ENCODE results near the gene DNAJB2. TPM values are rescaled to one million over a fixed set of nuclear protein-coding genes. Genes with fewer than 3 reads are reported as not detected.

The DNAJB2 gene
- total RNA-seq, 1 experiment from 2014 or later: 21.5 TPM

Other genes starting within 250 kb of the DNAJB2 start
- gene CFAP65, start 237.8 kb upstream of the DNAJB2 start, total RNA-seq (2014; rRNA removed): under 0.01 TPM in 1 of 2 replicates, not detected in the other
- gene IHH, start 218.4 kb upstream of the DNAJB2 start, total RNA-seq (2014; rRNA removed): not detected in 2 replicates
- 18.0 and 22.2 TPM in 2 replicates for gene NHEJ1, start 118.6 kb upstream of the DNAJB2 start, total RNA-seq (2014; rRNA removed)
- gene SLC23A3, start 109.3 kb upstream of the DNAJB2 start, total RNA-seq (2014; rRNA removed): 0.06 TPM in 1 of 2 replicates, not detected in the other
- 21.3 and 22.8 TPM in 2 replicates for gene CNPPD1, start 102.4 kb upstream of the DNAJB2 start, total RNA-seq (2014; rRNA removed)
- gene RETREG2, start 101.1 kb upstream of the DNAJB2 start, total RNA-seq (2014; rRNA removed): 70.3 and 88.3 TPM in 2 replicates
- gene ZFAND2B, start 72.6 kb upstream of the DNAJB2 start, total RNA-seq (2014; rRNA removed): 34.0 and 39.9 TPM in 2 replicates
- 22.7 and 23.5 TPM in 2 replicates for gene ABCB6, start 60.4 kb upstream of the DNAJB2 start, total RNA-seq (2014; rRNA removed)
- gene ATG9A, start 49.7 kb upstream of the DNAJB2 start, total RNA-seq (2014; rRNA removed): 41.6 and 57.0 TPM in 2 replicates
- 26.3 and 30.1 TPM in 2 replicates for gene ANKZF1, start 49.6 kb upstream of the DNAJB2 start, total RNA-seq (2014; rRNA removed)
- 7.4 and 12.3 TPM in 2 replicates for gene GLB1L, start 33.9 kb upstream of the DNAJB2 start, total RNA-seq (2014; rRNA removed)
- 22.3 and 27.1 TPM in 2 replicates for gene STK16, start 33.9 kb upstream of the DNAJB2 start, total RNA-seq (2014; rRNA removed)
- gene TUBA4B, start 26.1 kb upstream of the DNAJB2 start, total RNA-seq (2014; rRNA removed): not detected in 2 replicates
- gene TUBA4A, start 25.4 kb upstream of the DNAJB2 start, total RNA-seq (2014; rRNA removed): 211 and 235 TPM in 2 replicates
- 1.5 and 2.8 TPM in 2 replicates for gene PTPRN, start 30.0 kb downstream of the DNAJB2 start, total RNA-seq (2014; rRNA removed)
- gene RESP18, start 53.4 kb downstream of the DNAJB2 start, total RNA-seq (2014; rRNA removed): not detected in 2 replicates
- 55.0 and 63.7 TPM in 2 replicates for gene DNPEP, start 108.5 kb downstream of the DNAJB2 start, total RNA-seq (2014; rRNA removed)
- gene DES, start 139.0 kb downstream of the DNAJB2 start, total RNA-seq (2014; rRNA removed): 863 and 1,551 TPM in 2 replicates
- gene SPEG, start 155.5 kb downstream of the DNAJB2 start, total RNA-seq (2014; rRNA removed): 36.2 and 41.5 TPM in 2 replicates
- 64.4 and 65.7 TPM in 2 replicates for gene GMPPA, start 219.5 kb downstream of the DNAJB2 start, total RNA-seq (2014; rRNA removed)
- gene ASIC4, start 235.1 kb downstream of the DNAJB2 start, total RNA-seq (2014; rRNA removed): not detected in 2 replicates